D721Med (cell line): ENCODE results near the gene SNTB2.

Experiments used
- DNase-seq: peaks from one replicate; pipeline ENCODE4 v3.0.0; 2011; ENCODE audit warnings: low spot score; ENCODE audit not compliant: insufficient read length
- FAIRE-seq: peaks from 2 replicates; lab custom pipeline; 2011; peaks lifted over from hg19 to GRCh38; lab: Jason Lieb, UNC
- TF ChIP-seq, protein P1 (sequence below): IDR thresholded peaks from 2 replicates; pipeline ENCODE4 v1.5.1; 2012; ENCODE audit warnings: mild to moderate bottlenecking, control low read depth; ENCODE audit not compliant: insufficient read depth; ENCODE audit errors: missing control alignments

Gene SNTB2

GRCh38 chr16:69323415-69323814 lies 136.5 kb downstream of the SNTB2 start:
- no peak for FAIRE-seq
- DNase-seq = no peak
- TF ChIP-seq, protein P1, sequence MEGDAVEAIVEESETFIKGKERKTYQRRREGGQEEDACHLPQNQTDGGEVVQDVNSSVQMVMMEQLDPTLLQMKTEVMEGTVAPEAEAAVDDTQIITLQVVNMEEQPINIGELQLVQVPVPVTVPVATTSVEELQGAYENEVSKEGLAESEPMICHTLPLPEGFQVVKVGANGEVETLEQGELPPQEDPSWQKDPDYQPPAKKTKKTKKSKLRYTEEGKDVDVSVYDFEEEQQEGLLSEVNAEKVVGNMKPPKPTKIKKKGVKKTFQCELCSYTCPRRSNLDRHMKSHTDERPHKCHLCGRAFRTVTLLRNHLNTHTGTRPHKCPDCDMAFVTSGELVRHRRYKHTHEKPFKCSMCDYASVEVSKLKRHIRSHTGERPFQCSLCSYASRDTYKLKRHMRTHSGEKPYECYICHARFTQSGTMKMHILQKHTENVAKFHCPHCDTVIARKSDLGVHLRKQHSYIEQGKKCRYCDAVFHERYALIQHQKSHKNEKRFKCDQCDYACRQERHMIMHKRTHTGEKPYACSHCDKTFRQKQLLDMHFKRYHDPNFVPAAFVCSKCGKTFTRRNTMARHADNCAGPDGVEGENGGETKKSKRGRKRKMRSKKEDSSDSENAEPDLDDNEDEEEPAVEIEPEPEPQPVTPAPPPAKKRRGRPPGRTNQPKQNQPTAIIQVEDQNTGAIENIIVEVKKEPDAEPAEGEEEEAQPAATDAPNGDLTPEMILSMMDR = no peak

- FAIRE-seq = no peak
- TF ChIP-seq, protein P1 = no peak
- DNase-seq = no peak
These were observed 137.1 kb downstream of the SNTB2 start for GRCh38 chr16:69324013-69324531.

GRCh38 chr16:69324585-69325253 lies 137.8 kb downstream of the SNTB2 start:
- no peak for DNase-seq
- no peak for FAIRE-seq
- TF ChIP-seq, protein P1 = no peak

- no peak for DNase-seq
These were observed 138.8 kb downstream of the SNTB2 start for GRCh38 chr16:69325784-69326171.

GRCh38 chr16:69326172-69326873 lies 139.4 kb downstream of the SNTB2 start:
- DNase-seq (no peak), FAIRE-seq (no peak)
- TF ChIP-seq, protein P1 = no peak

More at GRCh38 chr16:69325784-69326171, 138.8 kb downstream of the SNTB2 start:
- no peak for FAIRE-seq
- TF ChIP-seq, protein P1 = no peak

DNA sequence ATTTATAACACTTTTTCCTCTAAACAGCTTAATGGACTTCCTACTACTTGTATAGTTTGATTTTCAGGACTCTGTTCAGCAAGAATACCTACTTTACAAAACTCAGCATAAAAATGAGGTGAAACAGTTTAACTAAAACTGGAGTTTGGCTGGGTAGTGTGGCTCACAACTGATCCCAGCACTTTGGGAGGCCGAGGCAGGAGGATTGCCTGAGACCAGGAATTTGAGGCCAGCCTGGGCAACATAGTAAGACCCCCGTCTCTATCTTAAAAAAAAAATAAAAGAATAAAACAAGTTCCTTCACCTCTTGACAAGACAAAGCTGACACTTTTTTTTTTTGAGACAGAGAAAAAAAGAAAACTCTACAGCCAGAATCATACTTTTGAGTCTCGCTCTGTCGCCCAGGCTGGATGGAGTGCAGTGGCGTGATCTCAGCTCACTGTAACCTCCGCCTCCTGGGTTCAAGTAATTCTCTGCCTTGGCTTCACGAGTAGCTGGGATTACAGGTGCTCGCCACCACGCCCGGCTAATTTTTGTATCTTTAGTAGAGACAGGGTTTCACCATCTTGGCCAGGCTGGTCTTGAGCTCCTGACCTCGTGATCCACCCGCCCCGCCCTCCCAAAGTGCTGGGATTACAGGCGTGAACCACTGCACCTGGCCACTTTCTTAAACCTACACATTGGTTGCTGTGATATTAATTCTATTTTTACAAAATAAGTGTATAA lies 140.8 kb downstream of the SNTB2 start:
- no peak for DNase-seq
- no peak for FAIRE-seq
- TF ChIP-seq, protein P1 = no peak
